HG02885 (cell line): Measurements from ENCODE around the gene SYNE3.

Experiments
- ATAC-seq: cut with Tn5 transposase; IDR thresholded peaks from one replicate; pipeline ENCODE4 v1.9.1; 2021; ENCODE audit warnings: mild to moderate bottlenecking; ENCODE audit not compliant: unreplicated experiment, poor library complexity

SYNE3 gene

GRCh38 chr14:95491936-95492608 lies 24.4 kb downstream of the SYNE3 start:
- ATAC-seq = no peak

GRCh38 chr14:95490727-95491451 lies 25.6 kb downstream of the SYNE3 start:
- ATAC-seq = no peak

GRCh38 chr14:95490138-95490509 lies 26.3 kb downstream of the SYNE3 start:
- no peak for ATAC-seq

DNA sequence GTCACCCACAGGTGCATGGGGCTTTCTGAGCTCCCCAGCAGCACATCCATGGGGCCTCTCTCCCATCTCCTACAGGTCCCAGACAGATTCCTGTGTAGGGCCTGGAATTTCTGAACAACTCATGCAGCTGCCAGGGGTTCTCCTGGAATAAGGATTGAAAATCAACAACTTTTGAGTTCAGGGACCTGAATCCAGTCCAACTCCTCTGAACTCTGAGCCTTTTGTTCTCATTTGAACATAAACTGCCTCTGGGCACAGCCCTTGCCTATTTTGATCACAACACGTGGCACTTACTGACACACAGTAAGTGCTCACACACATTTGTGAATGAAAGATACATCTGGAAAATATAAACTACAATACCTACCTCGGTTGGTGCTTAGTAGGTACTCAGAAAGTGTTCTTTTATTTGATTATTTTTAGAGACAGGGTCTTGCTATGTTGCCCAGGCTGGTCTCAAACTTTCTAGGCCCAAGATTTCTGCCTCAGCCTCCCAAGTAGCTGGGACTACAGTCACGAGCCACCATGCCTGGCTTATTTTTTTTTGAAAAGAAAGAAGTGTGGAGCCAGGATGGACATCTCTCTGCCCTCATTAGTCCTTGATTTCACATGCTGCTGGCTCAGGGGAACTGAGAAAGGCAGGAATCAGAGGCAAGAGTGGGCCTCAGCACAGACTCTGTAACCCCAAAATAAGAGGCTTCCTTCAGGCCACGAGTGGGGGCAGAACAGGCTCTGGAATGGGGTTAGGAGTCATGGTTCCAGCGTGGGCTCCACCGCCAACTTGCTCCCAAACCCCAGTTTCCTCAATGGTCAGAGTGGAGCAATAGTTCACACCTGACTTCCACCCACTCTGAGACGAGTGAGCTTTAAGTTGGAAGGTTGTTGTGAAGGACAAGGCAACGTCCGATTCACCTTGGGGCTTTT lies 27.0 kb downstream of the SYNE3 start:
- no peak for ATAC-seq

DNA sequence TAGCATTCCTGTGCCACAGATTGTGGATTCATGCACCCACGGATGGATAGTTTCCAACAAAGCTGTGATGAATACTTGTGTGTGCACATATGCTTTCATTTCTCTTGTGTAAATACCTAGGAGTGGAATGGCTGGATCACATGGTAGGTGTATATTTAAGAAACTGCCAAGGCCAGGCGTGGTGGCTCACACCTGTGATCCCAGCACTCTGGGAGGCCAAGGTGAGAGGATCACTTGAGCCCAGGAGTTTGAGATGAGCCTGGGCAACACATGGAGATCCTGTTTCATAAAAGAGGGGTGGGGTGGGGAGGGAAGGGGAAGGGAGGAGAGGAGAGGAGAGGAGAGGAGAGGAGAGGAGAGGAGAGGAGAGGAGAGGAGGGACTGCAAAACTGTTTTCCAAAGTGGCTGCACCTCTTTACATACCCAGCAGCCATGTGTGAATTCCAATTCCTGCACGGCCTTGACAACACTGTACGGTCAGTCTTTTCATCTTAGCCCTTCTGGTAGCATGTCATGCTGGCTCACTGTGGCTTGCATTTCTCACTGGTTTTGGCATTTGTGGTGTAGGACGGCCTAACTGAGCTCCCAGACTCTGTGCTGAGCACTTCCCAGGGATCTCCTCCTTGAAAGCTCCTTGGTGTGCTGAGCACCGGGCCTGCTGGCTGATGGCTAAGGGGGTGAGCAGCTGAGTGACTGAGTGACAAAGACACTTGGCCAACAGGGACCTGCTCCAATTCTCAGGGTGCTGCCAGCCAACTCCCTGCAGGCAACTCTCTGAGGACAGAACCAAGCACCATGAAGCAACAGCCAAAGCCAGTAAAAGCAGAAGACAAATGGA lies 27.9 kb downstream of the SYNE3 start:
- ATAC-seq = no peak

- no peak for ATAC-seq
Observed at GRCh38 chr14:95487669-95488084, 28.8 kb downstream of the SYNE3 start.

DNA sequence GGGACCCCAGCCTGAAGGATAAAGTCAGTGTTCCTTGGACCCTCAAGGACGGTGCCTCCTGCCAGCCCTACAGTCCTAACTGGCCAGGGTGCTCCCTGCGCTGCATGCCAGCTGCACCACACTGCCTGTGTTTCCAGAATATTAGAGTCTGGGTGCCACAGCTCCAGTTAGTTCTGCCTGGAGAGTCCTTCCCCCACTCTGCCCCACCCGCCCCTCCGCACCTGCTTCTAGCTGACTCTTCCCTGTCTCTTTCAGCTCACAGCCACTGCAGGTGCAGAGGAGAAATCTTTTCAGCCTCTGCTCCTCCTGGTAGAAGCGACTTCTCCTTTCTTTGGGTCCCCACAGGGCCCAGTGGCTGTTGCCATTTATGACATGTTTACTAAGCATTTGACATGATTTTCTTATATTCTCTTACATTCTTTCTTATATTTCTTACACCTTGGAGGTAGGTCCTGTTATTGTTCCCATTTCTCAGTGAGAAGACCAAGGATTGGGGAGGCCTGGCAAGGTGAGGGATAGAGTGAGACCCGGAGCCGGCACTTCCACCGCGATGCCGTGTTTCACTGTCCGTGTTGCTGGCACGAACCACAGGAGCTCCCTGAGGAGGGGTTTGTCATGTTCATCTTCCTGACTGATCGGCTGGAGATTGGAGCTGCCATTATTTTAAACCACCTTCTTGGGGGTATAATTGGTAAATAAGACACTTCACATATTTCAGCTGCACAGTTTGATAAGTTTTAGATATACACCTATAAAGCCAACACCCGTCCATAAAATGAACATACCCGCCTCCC lies 29.4 kb downstream of the SYNE3 start:
- ATAC-seq = peak; percentile 72

- no peak for ATAC-seq
Observed at GRCh38 chr14:95485222-95485819, 31.1 kb downstream of the SYNE3 start.

DNA sequence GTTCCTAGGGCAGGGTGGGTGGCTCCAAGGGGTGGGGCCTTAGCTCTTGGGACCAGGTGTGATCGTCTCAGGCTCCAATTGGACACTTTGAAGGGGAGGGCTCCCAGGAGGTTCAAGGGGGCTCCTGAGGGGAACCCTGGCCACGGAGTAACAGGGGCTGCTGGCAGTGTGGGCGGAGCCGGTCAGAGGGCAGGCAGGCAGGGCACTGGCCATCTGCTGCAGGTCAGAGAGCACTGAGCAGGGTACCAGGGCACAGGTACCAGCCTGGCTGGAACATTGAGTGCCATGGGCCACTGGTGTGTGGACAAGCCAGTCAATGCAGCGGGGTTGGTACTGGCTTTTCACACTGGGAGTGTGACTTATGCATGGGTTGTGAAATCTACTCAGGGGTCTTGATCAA lies 32.2 kb downstream of the SYNE3 start:
- ATAC-seq = no peak

GRCh38 chr14:95483309-95484165 lies 32.9 kb downstream of the SYNE3 start:
- no peak for ATAC-seq

GRCh38 chr14:95482627-95483308 lies 33.7 kb downstream of the SYNE3 start:
- ATAC-seq = no peak

- no peak for ATAC-seq
Observed at GRCh38 chr14:95481391-95482022, 34.9 kb downstream of the SYNE3 start.

DNA sequence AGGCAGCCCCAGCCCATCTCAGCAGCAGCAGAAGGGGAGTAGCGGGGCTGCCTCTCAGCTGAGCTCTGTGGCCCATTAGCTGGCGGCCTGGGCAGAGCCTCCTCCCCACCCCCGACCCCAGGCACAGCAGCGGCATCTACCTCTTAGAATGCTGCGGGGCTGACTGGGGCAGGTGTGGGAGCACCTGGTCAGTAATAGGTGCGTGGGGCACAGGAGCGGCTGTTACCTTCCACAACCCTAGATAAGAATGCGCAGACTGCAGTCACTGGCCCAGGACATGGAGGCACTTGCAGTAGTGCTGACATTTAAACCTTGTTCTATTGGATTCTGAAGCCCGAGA lies 35.6 kb downstream of the SYNE3 start:
- peak; percentile 10 for ATAC-seq

- peak; percentile 56 for ATAC-seq
Observed at GRCh38 chr14:95480109-95480886, 36.2 kb downstream of the SYNE3 start.

GRCh38 chr14:95479494-95479893 lies 37.0 kb downstream of the SYNE3 start:
- no peak for ATAC-seq

DNA sequence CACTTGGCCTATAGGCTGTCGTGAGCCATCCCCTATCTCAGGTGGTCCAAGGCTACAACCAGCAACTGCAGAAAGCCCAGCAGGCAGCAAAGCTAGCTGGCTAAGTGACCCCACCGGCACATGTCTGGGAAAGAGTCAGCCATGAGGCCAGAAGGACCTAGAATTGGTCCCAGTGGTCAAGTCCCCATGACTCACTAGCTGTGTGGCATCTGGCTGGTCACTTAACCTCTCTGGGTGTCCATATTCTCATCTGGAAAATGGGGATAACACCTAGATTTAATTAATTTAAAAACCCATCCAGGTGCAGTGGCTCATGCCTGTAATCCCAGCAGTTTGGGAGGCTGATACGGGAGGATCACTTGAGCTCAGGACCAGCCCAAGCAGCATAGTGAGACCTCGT lies 37.6 kb downstream of the SYNE3 start:
- ATAC-seq = no peak
